Thyroid gland (tissue), 4 donors: ENCODE results near the gene LRP1. TPM values are rescaled to one million over a fixed set of nuclear protein-coding genes. Genes with fewer than 3 reads are reported as not detected.

Experiments used
- DNase-seq, 2 donors: peaks; one replicate each; pipeline ENCODE4 v3.0.0-alpha.2; 2019
- H3K27ac ChIP-seq, 3 donors: fragments of 200-600 bp; sonication (generic); 1 replicate in 2 of 3; 2 replicates in 1 of 3; pipeline ENCODE4 v1.5.1; 2016 to 2019; ENCODE audit warnings: mild to moderate bottlenecking in 1 of 3, moderate library complexity in 1 of 3
- H3K27me3 ChIP-seq: fragments of 200-600 bp; sonication (generic); one replicate; pipeline ENCODE4 v1.5.1; 2019
- H3K36me3 ChIP-seq, 2 donors: fragments of 200-600 bp; sonication (generic); one replicate each; pipeline ENCODE4 v1.5.1; 2016 to 2019
- H3K4me1 ChIP-seq, 2 donors: fragments of 200-600 bp; sonication (generic); one replicate each; pipeline ENCODE4 v1.5.1; 2017 to 2019
- H3K4me3 ChIP-seq, 3 donors: fragments of 200-600 bp; sonication (generic); replicated peaks in 1 of 3; 1 replicate in 2 of 3; 2 replicates in 1 of 3; pipeline ENCODE4 v1.5.1; 2016; ENCODE audit warnings: mild to moderate bottlenecking in 1 of 3
- H3K9me3 ChIP-seq: fragments of 200-600 bp; sonication (generic); one replicate; pipeline ENCODE4 v1.5.1; 2017
- POLR2A ChIP-seq, 2 donors: fragments of 450-650 bp; IDR thresholded peaks; one replicate each; pipeline ENCODE4 v1.6.1; 2017; ENCODE audit warnings: antibody characterized with exemption in 2 of 2, mild to moderate bottlenecking in 2 of 2, moderate library complexity in 1 of 2
- WGBS, 2 donors: methylation state at CpG; one replicate each; pipeline ENCODE4 v1.1.5; 2017; 5-methylcytosine and 5-hydroxymethylcytosine counted together
- intact Hi-C: fragments of 100-400 bp; cut with DNase I; formaldehyde crosslinking; loops from one replicate; pipeline ENCODE4 v1.15.1; 2023
- total RNA-seq, 4 donors: library from RNA; depleted of rRNA; stranded (reverse); fragments of >200 nt; gene quantifications; one replicate each; pipeline ENCODE4 v1.2.3, GENCODE V29; 2016
- TF ChIP-seq, protein P1 (sequence below), 6 experiments: fragments of 200-600 bp in 3 of 6; fragments of 450-650 bp in 3 of 6; sonication (generic) in 3 of 6; IDR thresholded peaks; one replicate each; pipeline ENCODE4 v1.5.1; 2016 to 2019; ENCODE audit warnings: antibody characterized with exemption in 6 of 6, mild to moderate bottlenecking in 2 of 6, inconsistent platforms in 1 of 6, moderate library complexity in 1 of 6

Gene LRP1
- total RNA-seq, 4 donors from 2014 or later = 98.5 to 161 (median 118) TPM

DNA sequence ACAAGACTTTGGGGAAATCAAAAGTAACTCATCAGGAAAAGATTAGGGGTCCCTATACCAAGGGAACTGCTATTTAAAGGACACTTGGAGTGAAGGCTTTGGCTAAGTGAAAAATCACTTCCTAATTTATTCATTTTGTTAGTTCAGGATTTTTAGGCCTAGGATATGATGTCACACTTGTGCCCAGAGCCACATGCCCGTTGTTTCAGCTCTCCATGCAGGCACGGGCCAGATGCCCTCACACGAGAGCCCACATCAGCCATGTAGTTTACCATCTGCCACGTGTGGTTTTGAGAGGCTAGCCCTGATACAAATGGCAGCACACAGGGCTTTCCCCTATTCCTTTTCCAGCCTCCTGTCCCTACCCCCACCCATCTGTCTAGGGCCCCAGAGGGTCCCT lies 31.0 kb downstream of the LRP1 start:
- no peak for DNase-seq
- intact Hi-C loops = no loop called here
- Histone ChIP-seq H3K36me3 (peaks cover 15 to 31% of the 10 kb centered on the region in 2 donors), H3K27ac (no peak overlapping the region), H3K9me3 (no peaks in the 10 kb centered on the region), H3K27me3 (no peaks in the 10 kb centered on the region), H3K4me1 (no peaks in the 10 kb centered on the region), H3K4me3 (no peak overlapping the region)
- 79 to 87% methylated on average over 4 of the region's 4 CpGs for WGBS, 2 donors
- no peak for TF ChIP-seq POLR2A (IDR thresholded peaks at IDR 0.05)
- TF ChIP-seq, protein P1, sequence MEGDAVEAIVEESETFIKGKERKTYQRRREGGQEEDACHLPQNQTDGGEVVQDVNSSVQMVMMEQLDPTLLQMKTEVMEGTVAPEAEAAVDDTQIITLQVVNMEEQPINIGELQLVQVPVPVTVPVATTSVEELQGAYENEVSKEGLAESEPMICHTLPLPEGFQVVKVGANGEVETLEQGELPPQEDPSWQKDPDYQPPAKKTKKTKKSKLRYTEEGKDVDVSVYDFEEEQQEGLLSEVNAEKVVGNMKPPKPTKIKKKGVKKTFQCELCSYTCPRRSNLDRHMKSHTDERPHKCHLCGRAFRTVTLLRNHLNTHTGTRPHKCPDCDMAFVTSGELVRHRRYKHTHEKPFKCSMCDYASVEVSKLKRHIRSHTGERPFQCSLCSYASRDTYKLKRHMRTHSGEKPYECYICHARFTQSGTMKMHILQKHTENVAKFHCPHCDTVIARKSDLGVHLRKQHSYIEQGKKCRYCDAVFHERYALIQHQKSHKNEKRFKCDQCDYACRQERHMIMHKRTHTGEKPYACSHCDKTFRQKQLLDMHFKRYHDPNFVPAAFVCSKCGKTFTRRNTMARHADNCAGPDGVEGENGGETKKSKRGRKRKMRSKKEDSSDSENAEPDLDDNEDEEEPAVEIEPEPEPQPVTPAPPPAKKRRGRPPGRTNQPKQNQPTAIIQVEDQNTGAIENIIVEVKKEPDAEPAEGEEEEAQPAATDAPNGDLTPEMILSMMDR (IDR thresholded peaks at IDR 0.05) = no peak

DNA sequence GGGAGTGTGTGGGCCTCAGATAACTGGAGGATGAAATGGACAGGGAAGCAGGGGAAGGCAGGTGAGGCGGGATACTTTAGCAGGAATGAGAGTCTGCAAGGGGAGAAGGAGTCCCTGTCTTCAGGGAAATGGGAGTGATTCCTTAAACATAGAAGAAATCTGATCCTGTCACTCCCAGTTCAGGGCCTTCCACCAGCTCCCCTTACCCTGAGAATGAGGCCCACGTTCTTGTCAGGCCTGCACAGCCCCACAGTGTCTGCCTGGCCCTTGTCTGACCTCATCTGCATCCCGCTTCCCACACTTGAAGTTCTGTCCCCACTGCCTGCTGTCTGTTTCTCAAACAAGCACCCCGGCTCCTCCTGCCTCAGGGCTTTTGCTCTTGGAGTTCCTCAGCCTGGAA lies 31.8 kb downstream of the LRP1 start:
- WGBS, 2 donors = 80 to 91% methylated on average over 4 of the region's 4 CpGs
- no peak for TF ChIP-seq POLR2A (IDR thresholded peaks at IDR 0.05)
- TF ChIP-seq, protein P1 (IDR thresholded peaks at IDR 0.05) = no peak
- no peak overlapping the region for H3K4me3 ChIP-seq
- intact Hi-C loops = no loop called here
- H3K27ac ChIP-seq = no peak overlapping the region
- no peaks in the 10 kb centered on the region for H3K27me3 ChIP-seq
- H3K9me3 ChIP-seq = no peaks in the 10 kb centered on the region
- DNase-seq = no peak
- peaks cover 15 to 25% of the 10 kb centered on the region in 2 donors for H3K36me3 ChIP-seq
- no peaks in the 10 kb centered on the region for H3K4me1 ChIP-seq

DNA sequence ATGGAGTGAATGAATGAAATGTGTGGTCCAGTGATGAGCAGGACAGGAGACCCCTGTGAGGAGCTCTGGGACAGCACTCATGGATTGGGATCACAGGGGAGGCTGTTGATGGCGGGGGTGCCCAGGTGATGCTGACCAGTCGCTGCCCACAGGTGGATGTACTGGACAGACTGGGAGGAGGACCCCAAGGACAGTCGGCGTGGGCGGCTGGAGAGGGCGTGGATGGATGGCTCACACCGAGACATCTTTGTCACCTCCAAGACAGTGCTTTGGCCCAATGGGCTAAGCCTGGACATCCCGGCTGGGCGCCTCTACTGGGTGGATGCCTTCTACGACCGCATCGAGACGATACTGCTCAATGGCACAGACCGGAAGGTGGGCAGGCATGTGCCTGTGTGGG lies 32.5 kb downstream of the LRP1 start:
- H3K4me1 ChIP-seq = no peaks in the 10 kb centered on the region
- TF ChIP-seq, protein P1 (IDR thresholded peaks at IDR 0.05) = no peak
- no peak for TF ChIP-seq POLR2A (IDR thresholded peaks at IDR 0.05)
- no peak overlapping the region for H3K4me3 ChIP-seq
- no peak for DNase-seq
- no peaks in the 10 kb centered on the region for H3K27me3 ChIP-seq
- 95 to 96% methylated on average over 14 of the region's 14 CpGs for WGBS, 2 donors
- no peaks in the 10 kb centered on the region for H3K9me3 ChIP-seq
- intact Hi-C loops = no loop called here
- no peak overlapping the region for H3K27ac ChIP-seq
- peaks cover 16 to 26% of the 10 kb centered on the region in 2 donors for H3K36me3 ChIP-seq

DNA sequence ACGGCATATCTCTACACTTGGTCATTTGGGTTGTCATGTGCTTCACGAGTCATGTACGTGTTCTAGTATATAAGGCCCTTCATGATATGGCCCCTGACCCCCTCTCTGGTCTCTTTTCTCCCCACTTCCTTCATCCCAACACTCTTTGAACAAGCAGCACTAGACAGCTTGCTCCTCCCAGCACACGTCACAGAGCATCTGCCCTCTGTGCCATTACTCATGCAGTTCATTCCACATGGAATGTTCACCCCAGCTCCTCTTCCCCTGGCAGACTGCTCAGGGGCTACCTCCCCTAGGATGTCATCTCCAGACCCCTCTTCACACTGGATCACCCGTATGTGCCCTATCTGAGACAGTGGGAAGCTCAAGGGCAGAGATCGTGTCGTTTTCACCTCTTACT lies 33.2 kb downstream of the LRP1 start:
- Histone ChIP-seq H3K4me3 (no peak overlapping the region), H3K36me3 (peaks cover 17 to 24% of the 10 kb centered on the region in 2 donors), H3K9me3 (no peaks in the 10 kb centered on the region), H3K27ac (no peak overlapping the region), H3K27me3 (no peaks in the 10 kb centered on the region), H3K4me1 (no peaks in the 10 kb centered on the region)
- intact Hi-C loops = no loop called here
- WGBS, 2 donors = 91 to 95% methylated on average over 7 of the region's 7 CpGs
- no peak for TF ChIP-seq POLR2A (IDR thresholded peaks at IDR 0.05)
- TF ChIP-seq, protein P1 (IDR thresholded peaks at IDR 0.05) = no peak
- no peak for DNase-seq

DNA sequence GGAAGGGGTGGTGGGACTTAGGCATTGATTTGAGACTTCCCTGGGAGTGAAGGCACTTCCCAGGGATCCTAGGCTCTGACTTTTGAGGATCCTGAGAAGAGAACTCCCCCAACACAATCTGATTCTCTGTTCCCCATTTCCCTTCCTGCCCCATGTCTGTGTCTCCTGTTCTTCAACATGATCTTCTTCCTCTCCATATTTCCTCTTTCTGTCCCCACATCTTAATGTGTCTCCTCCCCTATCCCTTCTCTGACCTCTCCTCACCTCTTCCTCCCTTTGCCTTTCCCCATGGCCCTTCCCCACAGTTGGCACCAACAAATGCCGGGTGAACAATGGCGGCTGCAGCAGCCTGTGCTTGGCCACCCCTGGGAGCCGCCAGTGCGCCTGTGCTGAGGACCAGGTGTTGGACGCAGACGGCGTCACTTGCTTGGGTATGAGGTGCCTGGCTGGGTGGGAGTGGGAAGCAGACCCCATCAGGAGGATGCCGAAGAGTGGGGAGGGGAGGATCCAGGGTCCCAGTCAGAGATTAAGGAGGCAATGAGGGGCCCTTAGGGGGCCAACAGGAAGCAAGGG lies 34.4 kb downstream of the LRP1 start:
- Histone ChIP-seq H3K27me3 (no peaks in the 10 kb centered on the region), H3K27ac (no peak overlapping the region), H3K36me3 (peaks cover 26 to 28% of the 10 kb centered on the region in 2 donors), H3K4me3 (no peak overlapping the region), H3K4me1 (no peaks in the 10 kb centered on the region), H3K9me3 (no peaks in the 10 kb centered on the region)
- intact Hi-C loops = no loop called here
- DNase-seq = no peak
- TF ChIP-seq, protein P1 (IDR thresholded peaks at IDR 0.05) = no peak
- TF ChIP-seq POLR2A (IDR thresholded peaks at IDR 0.05) = no peak
- WGBS, 2 donors = 96 to 98% methylated on average over 8 of the region's 8 CpGs
